UCSD-AML1 (cell line): ENCODE measurements around the gene EBF3.

Source experiments
- DNase-seq: peaks from one replicate; lab custom pipeline; 2025; ENCODE audit not compliant: unreplicated experiment; lab: John Stamatoyannopoulos, UW

Gene EBF3

DNA sequence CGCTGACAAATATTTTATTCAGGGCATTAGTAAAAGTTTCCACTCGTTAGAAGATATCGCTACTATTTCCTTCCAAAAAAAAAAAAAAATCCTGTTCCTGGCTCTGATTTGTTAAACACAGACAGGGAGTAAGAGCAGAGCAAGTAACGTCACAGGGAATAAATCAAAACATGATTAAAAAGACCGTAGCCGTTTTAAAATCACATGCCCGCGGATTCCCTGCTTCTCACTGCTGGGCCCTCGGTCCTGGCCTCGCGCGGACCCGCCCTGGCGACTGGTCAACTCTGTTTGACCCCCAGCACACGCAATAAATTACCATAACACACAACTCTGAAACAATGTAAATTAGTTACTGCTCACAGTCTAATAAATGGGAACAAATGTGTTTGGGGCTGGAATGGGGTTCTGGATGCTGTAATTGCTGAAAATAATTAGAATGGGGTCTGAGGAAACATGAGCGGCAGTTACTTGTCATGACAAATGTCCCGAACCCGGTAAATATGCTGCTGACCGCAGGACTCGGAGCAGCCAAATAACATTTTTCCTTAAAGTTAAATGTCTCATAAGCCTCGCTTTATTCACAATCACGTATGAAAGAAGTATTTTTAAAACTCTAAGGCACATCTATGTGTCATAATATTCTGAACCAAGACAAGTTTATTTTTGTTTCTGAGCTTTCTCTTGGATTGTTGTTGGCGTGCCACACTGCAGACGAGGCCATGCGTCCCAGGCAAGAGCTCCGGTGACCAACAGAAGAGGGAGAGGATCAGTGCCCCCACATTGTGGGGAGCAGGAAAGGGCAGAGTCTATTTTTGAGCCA, 17.9 kb downstream of the EBF3 start:
- DNase-seq = no peak

GRCh38 chr10:129945526-129945925, 18.5 kb downstream of the EBF3 start:
- no peak for DNase-seq

GRCh38 chr10:129945064-129945463, 19.0 kb downstream of the EBF3 start:
- no peak for DNase-seq

DNA sequence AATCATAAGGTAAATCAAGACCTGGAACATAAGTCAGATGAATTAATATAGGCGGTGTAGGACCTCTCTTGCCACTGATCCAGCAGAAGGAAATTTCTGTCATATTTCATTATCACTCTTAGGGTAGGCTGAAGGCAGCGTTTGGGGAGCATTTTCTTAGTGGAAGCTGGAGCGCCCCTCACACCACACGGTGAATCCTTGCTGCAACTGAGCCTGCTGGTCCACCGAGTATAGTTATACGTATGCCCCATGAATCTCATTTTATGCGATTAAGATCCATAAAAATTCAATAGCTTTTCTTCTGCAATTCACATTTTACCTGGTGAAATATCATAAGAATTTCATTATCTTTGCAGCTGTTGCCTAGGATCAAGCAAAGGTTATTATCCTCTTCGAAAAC, 19.6 kb downstream of the EBF3 start:
- DNase-seq = no peak

- no peak for DNase-seq
Measured at GRCh38 chr10:129942936-129943715, 20.9 kb downstream of the EBF3 start.

DNA sequence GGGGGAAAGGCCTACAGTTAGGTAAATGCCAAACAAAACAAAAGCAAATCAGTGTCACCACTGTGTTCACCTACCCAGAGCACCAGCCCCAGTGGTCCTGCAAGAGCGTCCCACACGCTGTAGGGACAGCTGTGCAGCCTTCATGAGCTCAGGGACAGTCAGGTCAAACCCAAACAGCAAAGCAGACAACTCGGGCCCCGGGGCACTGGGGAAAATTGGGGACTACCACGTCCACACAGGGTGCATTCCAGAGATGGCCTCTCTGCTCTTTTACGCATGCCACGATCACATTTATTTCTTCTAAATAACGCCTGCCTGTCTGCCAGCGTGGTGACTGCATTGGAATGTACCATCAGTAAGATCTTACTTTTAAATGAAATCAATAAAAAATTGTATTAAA, 21.7 kb downstream of the EBF3 start:
- DNase-seq = no peak

DNA sequence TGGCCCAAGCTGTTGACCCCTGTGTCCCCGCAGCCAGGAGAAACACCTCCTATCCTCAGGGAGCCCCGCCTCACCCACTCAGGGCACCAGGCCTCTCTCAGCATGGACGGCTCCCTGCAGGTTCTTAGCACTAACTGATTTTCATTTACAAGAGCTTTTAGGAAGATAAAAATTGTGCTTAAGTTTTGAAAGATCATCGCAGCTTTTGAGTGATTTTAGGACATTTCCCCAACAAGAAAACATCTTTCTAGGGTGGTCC, 22.1 kb downstream of the EBF3 start:
- DNase-seq = no peak

DNA sequence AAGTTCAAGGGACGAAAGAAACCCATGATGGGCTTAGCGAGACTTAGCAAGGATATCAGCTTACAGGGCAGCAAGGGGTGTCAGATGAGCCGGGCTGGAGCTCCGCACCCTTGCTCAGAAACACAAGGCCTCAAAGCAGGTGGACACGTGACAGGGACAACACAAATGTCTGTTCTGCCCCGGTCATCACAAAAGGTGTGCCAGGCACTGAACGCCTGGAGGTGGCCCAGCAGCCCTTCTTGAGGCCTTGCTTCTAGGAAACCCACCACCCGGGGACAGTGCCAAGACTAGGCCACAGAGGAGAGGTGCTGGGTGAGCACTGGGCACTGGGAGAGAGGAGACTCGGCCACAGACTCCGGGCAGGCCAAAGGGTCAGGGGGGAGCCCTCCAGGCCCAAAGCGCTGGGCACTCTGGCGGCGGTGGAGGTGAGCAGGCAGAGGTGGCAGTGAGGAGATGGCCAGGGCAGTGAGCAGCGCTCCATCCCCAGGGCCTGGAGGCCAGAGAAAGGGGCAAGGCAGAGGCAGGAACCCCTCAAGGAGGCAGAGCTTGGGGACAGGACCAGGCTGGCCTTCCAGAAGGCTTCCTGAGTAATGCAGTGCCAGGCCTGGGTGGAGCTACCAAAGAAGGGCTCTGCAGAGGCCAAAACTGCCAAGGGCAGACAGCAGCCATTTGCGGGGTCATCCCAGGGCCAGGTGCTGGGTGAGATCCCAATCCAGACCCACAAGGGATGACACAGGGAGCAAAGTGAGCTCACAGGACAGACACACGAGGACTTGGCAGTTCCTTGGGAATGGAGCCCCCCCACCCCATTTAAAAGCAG, 22.7 kb downstream of the EBF3 start:
- DNase-seq = no peak

DNA sequence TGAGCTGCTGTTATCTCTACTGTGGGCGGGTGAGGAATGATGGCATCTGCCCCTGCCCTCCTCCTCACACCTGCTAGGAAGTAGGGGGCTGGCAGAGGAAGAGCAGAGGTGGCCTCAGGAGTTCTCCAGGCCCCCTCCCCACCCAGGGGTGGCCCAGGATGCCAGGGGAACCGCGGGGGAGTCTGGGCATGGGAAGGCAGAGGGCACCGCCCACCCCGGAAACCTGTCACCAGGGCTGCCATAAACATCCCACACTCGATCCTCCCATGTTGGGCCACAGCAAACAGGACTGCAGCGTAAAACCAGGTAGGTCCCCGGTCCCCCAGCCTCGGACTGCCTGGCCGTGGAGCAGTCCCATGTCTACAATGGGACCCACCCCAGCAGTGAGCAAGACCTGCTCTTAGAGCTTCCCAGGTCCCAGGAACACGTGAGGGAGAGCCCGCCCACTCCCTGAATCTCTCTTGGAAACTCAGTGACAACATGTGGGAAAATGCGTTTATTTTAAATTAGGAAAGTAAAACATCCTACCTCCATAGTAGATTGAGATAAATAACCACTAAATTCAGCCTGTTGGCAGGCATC, 23.4 kb downstream of the EBF3 start:
- no peak for DNase-seq

GRCh38 chr10:129939416-129940275, 24.4 kb downstream of the EBF3 start:
- no peak for DNase-seq

DNA sequence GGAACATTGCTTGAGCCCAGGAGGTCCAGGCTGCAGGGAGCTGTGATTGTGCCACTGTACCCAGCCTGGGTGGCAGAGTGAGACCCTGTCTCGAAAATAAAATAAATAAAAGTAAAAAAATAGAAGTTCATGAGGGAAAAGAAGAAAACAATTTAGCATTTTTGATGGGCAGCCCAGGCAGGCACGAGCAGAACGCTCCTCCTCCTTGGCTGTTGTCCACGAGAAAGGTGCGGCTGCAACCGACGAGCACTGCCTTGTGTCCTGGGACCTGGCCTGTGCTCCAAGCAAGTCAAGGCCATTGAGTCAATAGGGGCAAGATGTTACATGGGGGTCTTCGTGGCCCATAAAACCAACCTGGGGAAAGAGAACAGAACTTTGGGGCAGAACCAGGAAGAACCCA, 25.6 kb downstream of the EBF3 start:
- DNase-seq = no peak

GRCh38 chr10:129937351-129937751, 26.7 kb downstream of the EBF3 start:
- DNase-seq = no peak

DNA sequence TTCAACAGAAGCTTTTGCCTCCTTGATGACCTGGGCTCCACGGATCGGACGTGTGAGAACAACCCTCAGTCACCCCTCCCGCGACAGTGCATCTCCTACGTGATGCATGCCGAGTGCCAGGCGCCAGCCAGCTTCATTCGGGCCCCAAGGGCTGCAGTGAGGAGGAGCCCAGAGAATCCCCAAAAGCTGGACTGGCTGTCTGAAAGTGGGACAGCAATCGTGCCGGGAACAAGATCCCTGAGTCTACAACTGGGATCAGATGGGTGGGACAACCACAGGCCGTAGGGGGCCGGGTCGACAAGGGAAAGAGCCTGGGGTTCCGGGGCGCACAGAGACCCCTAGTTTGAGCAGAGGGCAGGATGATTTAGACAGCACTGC, 27.2 kb downstream of the EBF3 start:
- no peak for DNase-seq

DNA sequence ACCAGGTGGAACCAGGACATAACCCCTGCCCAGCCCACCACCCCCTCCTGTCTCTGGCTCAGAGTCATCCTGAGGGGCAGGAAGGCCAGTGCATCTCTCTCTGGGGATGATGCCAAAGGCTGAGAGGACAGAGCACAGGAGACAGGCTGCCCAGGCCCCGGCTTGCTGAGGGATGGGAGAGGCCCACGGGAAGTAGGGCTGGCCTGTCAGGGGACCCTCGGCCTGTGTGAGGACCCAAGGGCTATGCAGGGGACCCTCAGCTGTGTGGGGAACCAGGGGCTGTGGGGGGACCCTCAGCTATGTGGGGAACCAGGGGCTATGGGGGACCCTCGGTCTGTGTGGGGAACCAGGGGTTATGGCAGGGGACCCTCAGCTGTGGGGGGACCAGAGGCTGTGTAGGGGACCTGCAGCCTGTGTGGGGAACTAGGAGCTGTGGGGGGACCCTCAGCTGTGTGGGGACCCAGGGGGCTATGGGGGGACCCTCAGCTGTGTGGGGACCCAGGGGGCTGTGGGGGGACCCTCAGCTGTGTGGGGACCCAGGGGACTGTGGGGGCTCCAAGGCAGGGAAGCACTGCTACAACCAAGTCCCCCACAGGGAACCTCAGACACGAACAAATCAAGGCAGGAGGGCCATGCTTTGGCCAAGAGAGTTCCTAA, 27.7 kb downstream of the EBF3 start:
- no peak for DNase-seq

DNA sequence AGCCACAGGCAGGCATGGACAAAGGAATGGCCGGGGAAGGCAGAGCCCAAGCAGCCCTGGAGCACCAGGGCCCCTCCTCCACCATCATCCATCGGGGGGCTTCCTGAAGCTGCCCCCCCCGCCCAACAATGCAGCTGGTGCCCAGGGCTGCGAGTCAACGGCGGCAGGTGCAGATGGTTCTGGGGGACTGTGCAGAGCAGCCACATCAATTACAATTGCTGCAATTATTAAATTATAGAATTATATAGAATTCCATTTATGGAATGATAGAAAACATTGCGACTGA, 28.3 kb downstream of the EBF3 start:
- no peak for DNase-seq

DNA sequence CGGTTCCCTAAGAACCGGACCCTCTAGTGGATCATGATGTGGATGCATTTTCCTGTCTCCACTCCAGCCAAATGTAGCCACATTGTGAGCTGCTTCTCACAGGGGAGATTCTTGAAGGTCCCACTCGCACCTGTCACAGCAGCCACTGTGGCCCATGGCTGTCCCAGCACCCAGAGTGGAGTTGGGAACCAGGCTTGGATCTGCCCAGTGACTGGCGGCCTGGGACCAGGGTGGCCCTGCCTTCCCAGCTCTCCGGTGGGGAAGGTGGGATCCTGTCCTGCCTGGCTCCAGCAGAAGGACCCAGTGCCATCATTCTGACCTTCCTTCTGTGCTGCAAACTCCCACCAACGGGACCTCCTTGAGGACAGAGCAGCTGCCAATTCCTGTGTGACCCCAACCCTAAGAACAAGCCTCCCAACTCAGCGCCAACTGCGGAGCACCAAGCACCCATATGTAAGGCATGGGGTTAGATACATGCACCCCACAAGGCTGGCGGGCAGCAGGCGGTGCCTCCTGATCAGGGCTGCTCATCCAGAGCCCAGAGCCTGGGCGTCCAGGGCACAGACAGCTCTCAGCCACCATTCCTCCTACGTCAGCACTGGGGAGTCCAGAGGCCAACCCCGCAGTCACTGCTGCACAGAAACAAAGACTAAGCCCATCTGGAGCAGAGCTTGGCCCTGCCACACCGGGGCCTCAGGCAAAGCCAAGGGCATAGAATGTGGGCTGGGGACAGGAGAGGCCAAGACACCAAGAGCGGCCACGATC, 28.8 kb downstream of the EBF3 start:
- no peak for DNase-seq

DNA sequence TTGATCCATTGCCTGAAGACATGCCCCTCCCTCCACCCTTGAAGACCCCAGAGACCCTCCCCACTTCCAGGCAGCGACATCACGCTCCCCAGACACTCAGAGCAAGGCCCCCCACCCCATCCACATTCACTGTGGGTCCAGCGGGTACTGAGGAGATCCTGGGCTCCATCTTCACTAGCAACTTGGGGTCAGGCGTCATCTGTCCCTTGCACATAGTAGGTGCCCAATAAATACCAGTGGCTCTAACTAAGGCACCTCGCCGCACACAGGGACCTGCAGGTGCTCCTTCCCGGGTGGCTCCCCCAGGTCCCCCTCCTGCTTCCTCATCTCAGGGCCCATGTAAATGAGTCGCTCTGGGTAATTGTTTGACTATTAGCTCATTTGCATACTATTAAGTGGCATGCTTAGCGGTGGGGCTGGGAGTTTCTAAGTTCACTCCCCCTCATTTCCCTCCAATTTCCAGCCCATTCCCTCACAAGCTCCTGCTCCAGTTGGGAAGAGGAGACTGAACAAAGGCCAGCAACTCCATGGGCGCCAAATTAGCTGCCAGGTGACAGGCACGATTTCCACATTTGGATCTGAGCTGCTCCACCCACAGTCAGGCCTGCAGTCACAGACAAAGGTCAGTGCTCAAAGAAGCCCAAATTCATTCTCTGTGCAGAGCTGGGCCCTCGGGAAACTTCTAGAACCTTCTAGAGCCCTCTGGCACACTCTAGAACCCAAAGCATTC, 29.7 kb downstream of the EBF3 start:
- DNase-seq = no peak

- no peak for DNase-seq
Measured at GRCh38 chr10:129933456-129934092, 30.5 kb downstream of the EBF3 start.
